Measurements from ENCODE around the gene BDKRB1.
A peak's percentile ranks its signal among the peaks of the same experiment; 100 is the strongest.

The BDKRB1 gene

GRCh38 chr14:96221841-96222240, 34.2 kb upstream of the BDKRB1 start:
- TF ChIP-seq CTCF (IDR thresholded peaks at IDR 0.05; ENCODE audit: low read depth, low read length) = no peak
- no peak overlapping the region for H3K4me3 ChIP-seq (replicated peaks in 1 of 2; ENCODE audit: low read depth in 2 of 2, low read length in 2 of 2)
- no peak for DNase-seq (ENCODE audit: low read depth in 2 of 2)

- TF ChIP-seq CTCF (IDR thresholded peaks at IDR 0.05; ENCODE audit: low read depth, low read length) = no peak
- DNase-seq (ENCODE audit: low read depth in 2 of 2) = no peak
- no peak overlapping the region for H3K4me3 ChIP-seq (replicated peaks in 1 of 2; ENCODE audit: low read depth in 2 of 2, low read length in 2 of 2)
These were observed 31.4 kb upstream of the BDKRB1 start for GRCh38 chr14:96224480-96225096.

GRCh38 chr14:96225213-96225612, 30.8 kb upstream of the BDKRB1 start:
- TF ChIP-seq CTCF (IDR thresholded peaks at IDR 0.05; ENCODE audit: low read depth, low read length) = no peak
- no peak for DNase-seq (ENCODE audit: low read depth in 2 of 2)
- no peak overlapping the region for H3K4me3 ChIP-seq (replicated peaks in 1 of 2; ENCODE audit: low read depth in 2 of 2, low read length in 2 of 2)

- no peak overlapping the region for H3K4me3 ChIP-seq (replicated peaks in 1 of 2; ENCODE audit: low read depth in 2 of 2, low read length in 2 of 2)
- no peak for TF ChIP-seq CTCF (IDR thresholded peaks at IDR 0.05; ENCODE audit: low read depth, low read length)
- DNase-seq (ENCODE audit: low read depth in 2 of 2) = peak in 1 of 2 donors; percentile 15
These were observed 30.3 kb upstream of the BDKRB1 start for GRCh38 chr14:96225745-96226151.

- H3K4me3 ChIP-seq (replicated peaks in 1 of 2; ENCODE audit: low read depth in 2 of 2, low read length in 2 of 2) = no peak overlapping the region
- DNase-seq (ENCODE audit: low read depth in 2 of 2) = no peak
- no peak for TF ChIP-seq CTCF (IDR thresholded peaks at IDR 0.05; ENCODE audit: low read depth, low read length)
These were observed 28.6 kb upstream of the BDKRB1 start for GRCh38 chr14:96227428-96227827.

- peak in 1 of 2 donors; percentile 15 for DNase-seq (ENCODE audit: low read depth in 2 of 2)
- no peak for TF ChIP-seq CTCF (IDR thresholded peaks at IDR 0.05; ENCODE audit: low read depth, low read length)
- no peak overlapping the region for H3K4me3 ChIP-seq (replicated peaks in 1 of 2; ENCODE audit: low read depth in 2 of 2, low read length in 2 of 2)
These were observed 26.7 kb upstream of the BDKRB1 start for GRCh38 chr14:96229315-96229714.

GRCh38 chr14:96231056-96231455, 25.0 kb upstream of the BDKRB1 start:
- TF ChIP-seq CTCF (IDR thresholded peaks at IDR 0.05; ENCODE audit: low read depth, low read length) = no peak
- DNase-seq (ENCODE audit: low read depth in 2 of 2) = no peak
- H3K4me3 ChIP-seq (replicated peaks in 1 of 2; ENCODE audit: low read depth in 2 of 2, low read length in 2 of 2) = no peak overlapping the region

Measured in cardiac fibroblast (primary cell).